ENCODE measurements around the gene SP100.

The SP100 gene

DNA sequence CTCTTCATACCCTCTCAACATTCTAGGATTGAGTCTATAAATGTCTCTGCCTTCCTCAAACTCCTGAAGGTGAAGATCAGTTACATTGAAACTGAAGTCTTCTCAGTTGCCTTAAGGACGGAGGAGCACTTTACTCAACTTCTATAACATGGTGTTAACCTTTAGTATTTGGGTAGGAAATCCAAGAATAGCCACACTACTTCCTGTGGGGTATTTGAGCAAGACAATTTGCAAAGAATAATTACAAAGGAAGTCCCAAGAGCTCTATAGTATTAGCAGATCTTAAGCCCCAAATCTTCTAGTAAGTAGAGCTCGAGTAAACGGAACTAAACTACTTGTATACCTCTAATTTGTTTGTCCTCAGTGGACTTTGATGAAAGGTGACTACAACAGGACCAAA is 80.9 kb downstream of the SP100 start:
- ChIA-PET CTCF (interaction anchor here (1.0 to 2.2 kb wide), 2 partner anchors 10 to 114 kb away, joined by 4 read pairs; no protein-coding TSS in a partner anchor), POLR2A (no interaction called here)
- TF ChIP-seq, protein P1, sequence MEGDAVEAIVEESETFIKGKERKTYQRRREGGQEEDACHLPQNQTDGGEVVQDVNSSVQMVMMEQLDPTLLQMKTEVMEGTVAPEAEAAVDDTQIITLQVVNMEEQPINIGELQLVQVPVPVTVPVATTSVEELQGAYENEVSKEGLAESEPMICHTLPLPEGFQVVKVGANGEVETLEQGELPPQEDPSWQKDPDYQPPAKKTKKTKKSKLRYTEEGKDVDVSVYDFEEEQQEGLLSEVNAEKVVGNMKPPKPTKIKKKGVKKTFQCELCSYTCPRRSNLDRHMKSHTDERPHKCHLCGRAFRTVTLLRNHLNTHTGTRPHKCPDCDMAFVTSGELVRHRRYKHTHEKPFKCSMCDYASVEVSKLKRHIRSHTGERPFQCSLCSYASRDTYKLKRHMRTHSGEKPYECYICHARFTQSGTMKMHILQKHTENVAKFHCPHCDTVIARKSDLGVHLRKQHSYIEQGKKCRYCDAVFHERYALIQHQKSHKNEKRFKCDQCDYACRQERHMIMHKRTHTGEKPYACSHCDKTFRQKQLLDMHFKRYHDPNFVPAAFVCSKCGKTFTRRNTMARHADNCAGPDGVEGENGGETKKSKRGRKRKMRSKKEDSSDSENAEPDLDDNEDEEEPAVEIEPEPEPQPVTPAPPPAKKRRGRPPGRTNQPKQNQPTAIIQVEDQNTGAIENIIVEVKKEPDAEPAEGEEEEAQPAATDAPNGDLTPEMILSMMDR (IDR thresholded peaks at IDR 0.05; ENCODE audit: control extremely low read depth, extremely low read depth, low read depth, missing control alignments) = no peak
- DNase-seq (ENCODE audit: extremely low spot score) = no peak

DNA sequence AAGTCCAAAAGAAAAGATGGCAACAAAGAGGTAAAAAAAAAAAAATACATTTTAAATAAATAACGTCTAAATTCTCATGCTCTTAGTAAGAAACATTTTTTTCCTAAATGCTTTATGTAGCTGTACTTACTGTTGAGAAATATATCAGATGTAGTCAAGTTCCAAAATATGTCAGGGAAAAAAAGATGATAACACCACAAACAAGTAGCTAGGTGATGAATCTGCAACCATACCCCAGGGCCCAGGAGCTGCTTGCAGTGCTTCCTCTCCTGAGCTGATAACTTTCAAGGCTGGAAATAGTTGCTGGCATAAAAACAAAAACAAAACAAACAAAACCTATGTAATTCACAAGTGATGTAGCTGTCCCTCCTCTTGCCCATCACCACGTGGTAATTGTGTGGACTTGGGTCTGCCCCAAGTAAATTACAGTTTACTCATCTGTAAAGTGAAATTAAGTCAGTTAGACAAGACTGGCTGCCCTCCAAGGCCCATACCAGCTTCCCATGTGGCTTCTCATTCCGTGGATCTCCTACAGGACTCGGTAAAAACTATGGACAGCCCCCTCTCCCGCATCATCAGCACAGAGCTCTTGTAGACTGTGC is 82.6 kb downstream of the SP100 start:
- CTCF ChIA-PET = interaction anchor here (0.9 to 1.7 kb wide), 7 partner anchors 10 to 300 kb away, joined by 3 to 5 read pairs (median 3); no protein-coding TSS in a partner anchor
- TF ChIP-seq, protein P1 (IDR thresholded peaks at IDR 0.05; ENCODE audit: control extremely low read depth, extremely low read depth, low read depth, missing control alignments) = no peak
- no peak for DNase-seq (ENCODE audit: extremely low spot score)
- POLR2A ChIA-PET = interaction anchor here (1.3 kb wide), 1 partner anchor 11 kb away, joined by 3 read pairs; no protein-coding TSS in a partner anchor

DNA sequence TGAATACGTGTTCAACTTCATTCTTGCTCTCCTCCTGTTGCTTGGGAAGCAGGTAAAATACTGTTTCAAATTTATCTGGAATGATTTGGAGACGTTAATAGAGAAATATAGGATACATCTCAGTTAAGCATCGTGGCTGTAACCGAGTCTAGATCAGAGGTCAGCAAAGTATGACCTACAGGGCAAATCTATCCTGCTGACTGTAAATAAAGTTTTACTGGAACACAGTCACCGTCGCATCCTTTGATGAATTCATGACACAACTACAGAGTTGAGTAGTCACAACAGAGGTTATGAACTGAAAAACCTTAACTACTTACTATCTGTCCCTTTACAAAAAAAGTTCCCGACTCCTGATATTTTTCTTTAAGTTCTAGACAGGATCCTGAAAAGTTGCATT is 86.6 kb downstream of the SP100 start:
- TF ChIP-seq, protein P1 (IDR thresholded peaks at IDR 0.05; ENCODE audit: control extremely low read depth, extremely low read depth, low read depth, missing control alignments) = no peak
- DNase-seq (ENCODE audit: extremely low spot score) = no peak
- CTCF ChIA-PET = interaction anchor here (1.5 kb wide), 1 partner anchor 272 kb away, joined by 3 read pairs; no protein-coding TSS in a partner anchor
- POLR2A ChIA-PET = no interaction called here

DNA sequence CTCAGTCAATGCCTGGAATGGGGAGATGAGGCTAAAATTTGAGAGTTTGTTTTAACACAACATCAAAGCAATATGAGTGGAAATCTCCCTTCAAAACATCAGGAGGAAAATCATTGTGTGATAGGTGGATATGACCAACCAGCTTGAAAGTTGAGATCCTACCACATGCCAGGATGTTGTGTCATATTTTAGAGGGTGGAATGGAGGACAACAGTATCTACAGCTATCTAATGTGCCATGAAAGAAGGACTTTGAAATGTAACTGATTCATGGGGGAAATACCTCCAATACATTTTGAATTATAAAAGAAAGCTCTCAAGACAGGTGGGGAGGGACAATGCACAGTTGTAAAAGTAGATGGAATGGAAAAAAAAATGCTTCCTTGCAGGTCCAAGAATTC is 87.8 kb downstream of the SP100 start:
- CTCF ChIA-PET = interaction anchor here (0.7 to 1.5 kb wide), 4 partner anchors 16 to 270 kb away, joined by 3 read pairs; no protein-coding TSS in a partner anchor
- POLR2A ChIA-PET = no interaction called here
- DNase-seq (ENCODE audit: extremely low spot score) = no peak
- TF ChIP-seq, protein P1 (IDR thresholded peaks at IDR 0.05; ENCODE audit: control extremely low read depth, extremely low read depth, low read depth, missing control alignments) = no peak

DNA sequence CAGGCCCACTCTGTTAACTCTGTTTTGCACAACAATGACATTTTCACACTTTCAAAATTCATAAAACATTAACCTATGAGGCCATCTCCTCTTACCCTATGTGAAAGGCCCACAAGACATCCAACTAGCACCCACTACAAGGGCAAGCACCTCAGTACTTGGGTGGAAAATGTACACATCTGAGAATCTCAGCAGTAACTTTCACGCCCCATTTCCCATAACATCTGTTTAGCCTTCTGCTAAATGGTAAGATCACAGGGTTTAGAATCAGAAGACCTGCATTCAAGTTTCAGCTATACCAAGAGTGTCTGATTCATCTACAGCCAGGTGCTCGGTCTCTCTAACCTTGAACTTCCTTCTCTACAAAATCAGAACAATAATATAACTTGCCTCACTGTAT is 89.2 kb downstream of the SP100 start:
- ChIA-PET POLR2A (no interaction called here), CTCF (interaction anchor here (1.3 kb wide), 1 partner anchor 25 kb away, joined by 3 read pairs; no protein-coding TSS in a partner anchor)
- TF ChIP-seq, protein P1 (IDR thresholded peaks at IDR 0.05; ENCODE audit: control extremely low read depth, extremely low read depth, low read depth, missing control alignments) = no peak
- DNase-seq (ENCODE audit: extremely low spot score) = peak; percentile 40

DNA sequence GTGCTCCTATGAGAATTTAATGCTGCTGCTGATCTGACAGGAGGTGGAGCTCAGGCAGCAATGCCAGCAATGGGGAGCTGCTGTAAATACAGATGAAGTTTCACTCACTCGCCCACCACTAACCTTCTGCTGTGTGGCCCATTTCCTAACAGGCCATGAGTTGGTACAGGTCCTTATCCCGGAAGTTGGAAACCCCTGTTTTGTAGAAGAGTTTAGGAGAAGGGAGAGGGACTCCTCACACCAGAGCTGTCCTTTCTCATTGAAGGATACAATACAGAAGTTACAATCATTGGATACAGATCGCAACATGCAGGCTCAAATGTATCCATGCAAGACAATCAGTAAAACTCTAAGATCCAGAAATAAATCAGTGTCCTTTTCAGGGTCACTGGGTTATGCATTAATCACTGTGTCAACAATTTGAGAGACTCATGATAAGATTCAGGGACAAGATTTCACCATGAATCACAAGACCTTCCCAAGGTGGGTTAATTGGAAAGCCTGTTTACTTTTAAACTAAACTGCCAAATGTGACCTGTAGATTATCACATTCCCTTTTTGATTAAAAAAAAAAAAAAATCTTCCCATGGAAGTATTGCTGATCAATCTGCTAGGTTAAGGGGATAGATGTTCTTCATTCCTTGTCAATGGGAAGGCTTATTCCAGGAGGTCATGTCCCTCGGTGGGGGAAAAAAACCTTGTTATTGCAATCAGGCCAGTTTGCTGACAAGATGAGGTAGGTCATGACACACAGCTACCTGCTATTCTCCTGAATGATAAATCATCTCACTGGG is 97.2 kb downstream of the SP100 start:
- ChIA-PET POLR2A (no interaction called here), CTCF (no interaction called here)
- no peak for DNase-seq (ENCODE audit: extremely low spot score)
- TF ChIP-seq, protein P1 (IDR thresholded peaks at IDR 0.05; ENCODE audit: control extremely low read depth, extremely low read depth, low read depth, missing control alignments) = no peak

Data from GM10248 (cell line).